AG04449 (cell line): Measurements from ENCODE around the gene WDR70.
"Not testable (repeated sequence)": the region's sequence is repeated elsewhere in the genome, so short reads cannot be mapped to it uniquely, and the experiment has no call there.

Experiments
- CTCF ChIA-PET: fragments of 350-600 bp; formaldehyde crosslinking; extraction: SDS; loops from one replicate; lab custom pipeline; 2021; ENCODE audit warnings: antibody characterized with exemption; lab: Yijun Ruan, JAX
- POLR2A ChIA-PET: fragments of 400-600, 350-600 bp; formaldehyde crosslinking; extraction: SDS; loops from one replicate; lab custom pipeline; 2020; ENCODE audit warnings: antibody characterized with exemption, inconsistent platforms; lab: Yijun Ruan, JAX
- DNase-seq: peaks from one replicate; pipeline ENCODE4 v3.0.0-alpha.2; 2010; ENCODE audit warnings: low read depth, low spot score
- H3K4me3 ChIP-seq: 2 replicates; pipeline ENCODE4 v1.5.1; 2011; ENCODE audit warnings: low read depth, mild to moderate bottlenecking, control low read depth, low read length
- TF ChIP-seq, protein P1 (sequence below): IDR thresholded peaks from one replicate; pipeline ENCODE4 v1.5.1; 2011; ENCODE audit warnings: mild to moderate bottlenecking, moderate library complexity, low read length, control low read depth, inconsistent platforms; ENCODE audit not compliant: insufficient read depth; ENCODE audit errors: missing control alignments

The WDR70 gene

DNA sequence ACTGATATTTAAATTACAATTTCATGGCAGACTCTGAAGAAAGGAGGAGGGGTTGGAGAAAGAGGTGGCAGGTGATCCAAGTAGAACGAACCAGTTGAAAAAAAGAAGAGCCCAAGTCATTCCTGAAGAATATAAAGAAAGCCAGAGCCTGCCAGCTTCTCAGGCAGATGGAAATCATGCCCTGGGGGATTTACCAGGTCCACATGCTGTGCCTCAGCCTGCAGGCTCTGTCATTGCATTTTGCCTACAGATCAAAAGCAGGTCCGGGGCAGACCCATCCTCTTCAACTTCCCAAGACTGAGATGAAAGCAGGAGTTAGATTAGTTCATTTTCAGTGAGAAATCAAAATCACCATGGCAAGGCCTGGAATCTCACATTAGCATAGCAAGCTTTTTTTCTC, 412.2 kb downstream of the WDR70 start:
- ChIA-PET CTCF (interaction anchor here (1.7 kb wide), 1 partner anchor 16 kb away, joined by 4 read pairs; no protein-coding TSS in a partner anchor), POLR2A (no interaction called here)
- DNase-seq: no peak
- TF ChIP-seq, protein P1, sequence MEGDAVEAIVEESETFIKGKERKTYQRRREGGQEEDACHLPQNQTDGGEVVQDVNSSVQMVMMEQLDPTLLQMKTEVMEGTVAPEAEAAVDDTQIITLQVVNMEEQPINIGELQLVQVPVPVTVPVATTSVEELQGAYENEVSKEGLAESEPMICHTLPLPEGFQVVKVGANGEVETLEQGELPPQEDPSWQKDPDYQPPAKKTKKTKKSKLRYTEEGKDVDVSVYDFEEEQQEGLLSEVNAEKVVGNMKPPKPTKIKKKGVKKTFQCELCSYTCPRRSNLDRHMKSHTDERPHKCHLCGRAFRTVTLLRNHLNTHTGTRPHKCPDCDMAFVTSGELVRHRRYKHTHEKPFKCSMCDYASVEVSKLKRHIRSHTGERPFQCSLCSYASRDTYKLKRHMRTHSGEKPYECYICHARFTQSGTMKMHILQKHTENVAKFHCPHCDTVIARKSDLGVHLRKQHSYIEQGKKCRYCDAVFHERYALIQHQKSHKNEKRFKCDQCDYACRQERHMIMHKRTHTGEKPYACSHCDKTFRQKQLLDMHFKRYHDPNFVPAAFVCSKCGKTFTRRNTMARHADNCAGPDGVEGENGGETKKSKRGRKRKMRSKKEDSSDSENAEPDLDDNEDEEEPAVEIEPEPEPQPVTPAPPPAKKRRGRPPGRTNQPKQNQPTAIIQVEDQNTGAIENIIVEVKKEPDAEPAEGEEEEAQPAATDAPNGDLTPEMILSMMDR: no peak
- H3K4me3 ChIP-seq: no peak overlapping the region

DNA sequence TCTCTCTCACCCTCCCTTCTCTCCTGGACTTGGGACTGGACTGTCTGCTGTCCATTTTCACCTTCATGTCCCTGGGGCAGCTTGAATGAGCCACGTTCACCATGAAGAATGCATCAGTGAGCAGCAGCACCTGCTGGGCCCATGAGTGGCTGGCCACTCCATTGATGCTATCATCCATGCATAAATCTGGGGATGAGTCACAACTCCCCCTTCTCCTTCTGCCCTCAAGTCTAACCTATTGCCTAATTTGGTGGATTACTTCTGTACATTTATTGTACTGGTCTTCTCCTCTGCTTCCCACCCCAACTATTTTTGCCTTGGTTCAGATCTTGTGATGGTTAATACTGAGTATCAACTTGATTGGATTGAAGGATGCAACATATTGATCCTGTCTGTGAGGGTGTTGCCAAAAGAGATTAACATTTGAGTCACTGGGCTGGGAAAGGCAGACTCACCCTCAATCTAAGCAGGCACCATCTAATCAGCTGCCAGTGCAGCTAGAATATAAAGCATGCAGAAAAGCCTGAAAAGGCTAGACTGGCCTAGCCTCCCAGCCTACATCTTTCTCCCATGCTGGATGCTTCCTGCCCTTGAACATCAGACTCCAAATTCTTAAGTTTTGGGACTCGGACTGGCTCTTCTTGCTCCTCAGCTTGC, 414.0 kb downstream of the WDR70 start:
- POLR2A ChIA-PET: interaction anchor here (0.8 kb wide), 1 partner anchor 16 kb away, joined by 3 read pairs; no protein-coding TSS in a partner anchor
- H3K4me3 ChIP-seq: no peak overlapping the region
- DNase-seq: no peak
- TF ChIP-seq, protein P1: no peak
- CTCF ChIA-PET: no interaction called here

DNA sequence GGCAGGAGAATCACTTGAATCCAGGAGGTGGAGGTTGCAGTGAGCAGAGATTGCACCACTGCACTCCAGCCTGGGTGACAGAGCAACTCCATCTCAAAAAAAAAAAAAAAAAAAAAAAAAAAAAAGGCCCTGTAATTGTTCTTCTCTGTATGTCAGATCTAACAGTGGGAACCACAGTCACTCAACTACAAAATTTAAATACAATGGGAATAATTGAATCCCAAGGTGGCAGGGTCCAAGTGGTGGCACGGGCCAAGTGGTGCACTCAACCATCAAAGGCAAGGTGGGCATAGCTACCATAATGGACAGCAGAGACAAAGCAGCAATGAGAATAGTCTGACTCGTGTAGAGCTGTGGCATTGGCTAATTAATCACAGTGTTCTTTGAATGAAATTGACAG, 416.2 kb downstream of the WDR70 start:
- DNase-seq, H3K4me3 ChIP-seq, POLR2A ChIA-PET: not testable (repeated sequence)
- CTCF ChIA-PET: interaction anchor here (1.4 kb wide), 1 partner anchor 19 kb away, joined by 3 read pairs; no protein-coding TSS in a partner anchor

DNA sequence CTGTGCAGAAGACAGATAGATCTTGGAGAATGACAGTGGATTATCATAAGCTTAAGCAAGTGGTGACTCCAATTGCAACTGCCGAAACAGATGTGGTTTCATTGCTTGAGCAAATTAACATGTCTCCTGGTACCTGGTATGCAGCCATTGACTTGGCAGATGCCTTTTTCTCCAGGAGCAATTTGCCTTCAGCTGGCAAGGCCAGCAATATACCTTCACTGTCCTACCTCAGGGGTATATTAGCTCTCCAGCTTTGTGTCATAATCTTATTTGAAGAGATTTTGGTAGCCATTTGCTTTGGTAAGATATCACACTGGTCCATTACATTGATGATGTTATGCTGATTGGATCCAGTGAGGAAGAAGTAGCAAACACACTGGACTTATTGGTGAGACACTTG, 417.3 kb downstream of the WDR70 start:
- POLR2A ChIA-PET, H3K4me3 ChIP-seq, CTCF ChIA-PET, DNase-seq: not testable (repeated sequence)

GRCh38 chr5:37799865-37800421, 420.8 kb downstream of the WDR70 start:
- ChIA-PET POLR2A (no interaction called here), CTCF (interaction anchor here (1.0 kb wide), 1 partner anchor 8 kb away, joined by 3 read pairs; no protein-coding TSS in a partner anchor)
- TF ChIP-seq, protein P1: no peak
- DNase-seq: no peak
- H3K4me3 ChIP-seq: no peak overlapping the region

DNA sequence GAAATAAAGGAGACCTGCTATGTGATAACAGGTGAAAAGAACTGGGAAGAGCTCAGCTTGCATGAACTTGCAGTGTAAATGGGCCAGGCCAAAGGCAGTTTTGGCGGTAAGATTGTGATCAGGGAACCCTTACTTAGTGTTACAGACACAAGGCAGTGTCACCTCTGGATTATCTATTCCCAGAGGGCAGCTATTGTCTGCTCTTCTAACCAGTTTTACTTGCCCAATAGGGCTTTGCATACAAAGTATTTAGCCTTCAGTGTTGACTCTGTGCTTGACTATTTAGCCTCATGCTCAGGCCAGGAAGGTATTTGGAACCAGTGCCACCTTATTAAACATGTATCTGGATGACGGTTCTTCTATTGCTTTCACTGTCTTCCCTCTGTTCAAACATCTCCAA, 422.4 kb downstream of the WDR70 start:
- POLR2A ChIA-PET: no interaction called here

More for the DNA sequence above, 422.4 kb downstream of the WDR70 start:
- CTCF ChIA-PET: no interaction called here
- TF ChIP-seq, protein P1: no peak
- no peak overlapping the region for H3K4me3 ChIP-seq
- no peak for DNase-seq
